Islet of Langerhans (tissue), 1 donor: Measurements from ENCODE around the gene CD4.

Experiments
- FAIRE-seq: peaks from one replicate; lab custom pipeline; 2011; peaks lifted over from hg19 to GRCh38; lab: Jason Lieb, UNC

Gene CD4

DNA sequence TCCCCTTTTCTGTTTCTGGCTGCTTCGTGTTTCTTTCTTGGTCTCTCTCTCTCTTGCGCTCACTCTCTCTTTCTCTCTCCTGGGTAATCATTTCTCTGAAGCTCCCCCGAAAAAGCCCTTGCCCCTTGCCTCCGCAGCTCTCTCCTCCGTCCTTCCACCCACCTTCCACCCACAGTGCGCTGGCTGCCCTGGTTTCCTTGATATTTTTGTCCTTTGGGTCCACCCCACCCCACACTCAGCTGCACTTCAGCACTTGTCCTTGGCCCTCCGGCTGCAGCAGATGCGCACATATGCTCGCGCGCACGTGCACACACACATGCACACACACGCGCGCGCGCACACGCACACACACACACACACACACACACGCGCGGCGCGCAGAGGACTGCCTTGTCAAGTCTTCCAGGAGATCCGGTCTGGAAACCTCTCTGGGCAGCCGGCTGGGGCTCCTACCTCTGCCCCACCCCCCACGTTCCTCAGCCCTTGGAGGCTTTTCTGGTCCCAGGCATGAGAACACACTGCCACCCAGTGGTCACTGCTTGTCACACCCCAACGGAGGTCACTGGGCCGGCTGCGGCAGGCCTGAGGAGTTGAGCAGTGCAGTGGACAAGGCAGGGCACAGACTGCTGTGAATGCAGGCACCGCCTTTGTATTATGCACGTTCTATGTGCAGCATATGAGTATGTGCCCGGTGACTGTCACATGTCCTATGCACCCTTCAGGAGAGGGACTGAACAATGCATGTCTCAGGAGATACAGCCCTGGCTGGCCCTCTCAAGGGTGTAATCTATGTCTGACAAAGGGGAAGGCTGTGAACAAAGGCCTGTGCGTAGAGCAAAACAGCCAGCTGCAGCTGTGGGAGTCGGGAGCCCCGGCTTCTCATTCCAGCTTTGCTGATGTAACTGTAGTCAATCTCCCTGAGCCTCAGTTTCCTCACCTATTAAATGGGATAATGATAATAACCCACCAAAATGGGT lies 10.5 kb upstream of the CD4 start:
- no peak for FAIRE-seq

GRCh38 chr12:6779708-6780432 lies 9.5 kb upstream of the CD4 start:
- FAIRE-seq = no peak

DNA sequence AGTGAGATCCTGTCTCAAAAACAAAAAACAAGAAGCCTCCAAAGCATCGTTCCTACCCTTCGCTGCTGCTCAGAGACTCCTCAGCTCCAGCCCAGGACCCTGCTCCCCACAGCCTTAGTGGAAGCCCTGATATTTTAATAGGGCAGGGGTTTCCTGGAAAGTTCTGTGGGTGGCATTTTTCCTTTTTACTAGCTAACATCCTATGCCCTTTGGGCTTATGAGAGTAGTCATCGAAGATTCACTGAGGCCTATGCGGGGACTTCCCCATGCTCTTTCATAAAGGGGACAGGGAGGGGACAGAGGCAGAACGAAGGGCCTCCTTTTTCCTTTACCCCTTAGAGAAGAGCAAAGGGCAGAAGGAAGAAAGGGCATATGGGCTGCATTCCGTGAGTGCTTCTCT lies 8.8 kb upstream of the CD4 start:
- FAIRE-seq = no peak

- no peak for FAIRE-seq
These were observed 7.2 kb upstream of the CD4 start for GRCh38 chr12:6782119-6782518.

DNA sequence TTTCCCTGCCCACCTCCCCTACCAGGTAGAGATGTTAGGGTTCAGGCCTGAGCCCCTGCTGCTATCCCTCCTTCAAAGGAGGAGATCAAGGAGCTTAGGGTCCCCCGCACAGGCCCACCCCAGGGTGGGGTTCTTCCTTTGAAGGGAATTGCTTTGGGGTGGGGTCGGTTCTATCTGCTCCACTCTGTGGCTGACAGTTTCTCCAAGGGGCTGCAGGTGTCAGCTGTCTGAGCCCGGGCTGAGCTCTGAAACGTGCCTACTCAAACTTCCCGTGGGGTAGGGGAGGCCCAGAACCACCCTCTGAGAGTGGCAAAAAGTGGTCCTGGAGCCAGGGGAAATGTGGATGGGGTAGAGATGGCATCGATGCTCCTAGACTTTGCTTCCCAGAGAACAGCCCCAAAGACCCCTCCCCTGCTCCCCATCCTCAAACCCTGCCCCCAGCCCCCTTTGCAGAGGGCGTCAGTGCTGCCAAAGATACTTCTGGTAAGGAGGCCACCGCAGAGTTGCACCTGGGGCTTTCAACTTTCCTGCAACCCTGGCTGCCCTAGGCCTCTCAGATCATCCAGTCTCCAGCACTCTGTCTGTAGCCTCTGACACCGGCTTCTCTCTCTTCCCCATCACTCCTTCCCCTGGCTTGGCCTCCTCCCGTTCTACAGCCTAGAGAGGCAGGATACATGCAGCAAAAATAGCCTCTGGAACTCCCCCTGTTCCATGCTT lies 6.3 kb upstream of the CD4 start:
- no peak for FAIRE-seq

DNA sequence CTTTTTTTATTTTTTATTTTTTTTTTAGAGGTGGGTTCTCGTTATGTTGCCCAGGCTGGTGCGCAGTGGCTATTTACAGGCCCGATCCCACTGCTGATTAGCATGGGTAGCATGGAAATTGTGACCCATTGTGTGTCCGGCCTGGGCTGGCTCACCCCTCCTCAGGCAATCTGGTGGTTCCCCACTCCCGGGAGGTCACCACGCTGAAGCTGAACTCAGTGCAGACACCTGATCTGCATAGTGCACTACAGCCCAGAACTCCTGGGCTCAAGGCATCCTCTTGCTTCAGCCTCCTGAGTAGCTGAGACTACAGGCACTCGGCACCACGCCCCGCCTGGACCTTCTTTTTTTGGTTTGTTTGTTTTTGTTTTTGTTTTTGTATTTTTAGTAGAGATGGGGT lies 5.5 kb upstream of the CD4 start:
- no peak for FAIRE-seq

GRCh38 chr12:6784296-6784695 lies 5.0 kb upstream of the CD4 start:
- FAIRE-seq = no peak

DNA sequence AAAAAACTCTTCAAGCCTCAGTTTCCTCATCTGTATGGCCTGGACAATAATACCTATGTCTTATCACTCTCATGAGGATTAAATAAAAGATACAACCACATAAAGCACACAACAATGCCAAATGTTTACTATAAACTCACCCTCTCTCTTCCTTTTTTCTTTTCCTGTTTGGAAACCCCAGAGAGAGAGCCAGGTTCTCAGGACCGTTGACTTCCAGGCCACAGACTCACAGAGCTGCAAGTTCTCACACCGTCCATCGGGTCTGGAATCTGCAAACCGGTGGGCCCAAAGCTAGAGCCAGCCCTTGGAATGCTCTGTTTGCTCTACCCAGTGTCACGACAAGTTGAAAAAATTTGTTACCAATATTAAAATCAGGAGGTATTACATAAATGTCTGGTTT lies 4.6 kb upstream of the CD4 start:
- no peak for FAIRE-seq

- no peak for FAIRE-seq
These were observed 2.8 kb upstream of the CD4 start for GRCh38 chr12:6786416-6787094.

- FAIRE-seq = no peak
These were observed 2.0 kb upstream of the CD4 start for GRCh38 chr12:6787309-6787708.

- no peak for FAIRE-seq
These were observed 1.3 kb downstream of the CD4 start for GRCh38 chr12:6790496-6791150.

DNA sequence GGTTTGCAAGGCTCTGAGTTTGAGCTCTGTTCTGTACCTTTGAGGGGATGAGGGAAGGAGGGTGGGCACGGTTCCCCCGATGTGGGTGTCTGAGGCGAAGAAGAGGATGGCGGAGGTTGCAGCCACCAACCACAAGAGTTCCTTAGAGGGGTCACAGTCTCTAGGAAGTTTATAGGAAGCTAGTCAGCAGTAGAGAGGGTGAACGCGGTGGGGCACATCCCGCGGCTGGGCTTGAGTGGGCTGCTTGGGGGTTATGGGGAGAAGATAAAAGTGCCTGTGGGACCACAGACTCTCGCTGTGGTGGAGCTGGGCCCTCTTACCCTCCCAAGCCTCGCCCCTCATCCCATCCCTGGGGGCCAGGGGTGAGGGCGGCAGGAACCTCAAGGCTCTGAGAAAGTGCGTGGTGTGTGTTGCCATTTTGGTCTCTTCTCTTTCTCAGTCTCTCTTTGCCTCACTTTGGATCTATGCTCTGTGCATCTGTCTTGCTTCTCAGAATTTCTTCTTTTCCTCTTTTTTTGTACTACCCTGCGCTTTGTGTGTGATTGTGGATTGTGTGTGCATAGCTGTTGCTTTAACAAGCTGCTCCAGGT lies 2.7 kb downstream of the CD4 start:
- FAIRE-seq = no peak

- no peak for FAIRE-seq
These were observed 3.3 kb downstream of the CD4 start for GRCh38 chr12:6792522-6793201.

DNA sequence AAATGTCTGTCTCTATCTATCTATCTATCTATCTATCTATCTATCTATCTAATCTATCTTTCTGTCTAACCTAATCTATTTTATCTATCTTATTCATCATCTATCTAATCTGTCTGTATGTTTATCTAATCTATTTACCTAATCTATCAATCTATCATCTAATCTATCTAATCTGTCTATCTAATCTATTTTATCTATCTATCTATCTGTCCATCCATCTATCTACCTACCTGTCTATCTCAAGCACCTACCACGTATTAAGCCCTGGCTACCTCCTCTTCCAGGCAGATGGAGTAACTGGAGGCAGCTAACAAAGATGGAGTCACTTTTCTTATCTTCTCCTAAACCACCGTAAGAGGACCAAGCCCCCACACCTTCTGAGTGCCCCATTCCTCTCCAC lies 5.8 kb downstream of the CD4 start:
- no peak for FAIRE-seq

GRCh38 chr12:6796576-6796975 lies 7.2 kb downstream of the CD4 start:
- no peak for FAIRE-seq

- no peak for FAIRE-seq
These were observed 9.8 kb downstream of the CD4 start for GRCh38 chr12:6799147-6799546.

DNA sequence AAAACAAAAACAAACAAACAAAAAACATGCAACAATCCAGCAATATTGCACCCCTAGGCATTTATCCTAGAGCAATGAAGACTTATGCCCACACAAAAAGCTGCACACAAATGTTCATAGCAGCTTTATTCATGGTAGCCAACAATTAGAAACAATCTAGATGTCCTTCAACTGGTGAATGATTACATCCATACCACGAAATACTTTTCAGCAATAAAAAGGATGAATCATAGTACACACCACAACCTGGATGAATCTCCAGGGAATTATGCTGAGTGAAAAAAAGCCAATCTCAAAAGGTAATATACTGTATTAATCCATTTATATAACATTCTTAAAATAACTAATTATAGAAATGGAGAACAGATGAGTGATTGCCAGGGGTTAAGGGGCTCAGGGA lies 17.8 kb downstream of the CD4 start:
- no peak for FAIRE-seq

DNA sequence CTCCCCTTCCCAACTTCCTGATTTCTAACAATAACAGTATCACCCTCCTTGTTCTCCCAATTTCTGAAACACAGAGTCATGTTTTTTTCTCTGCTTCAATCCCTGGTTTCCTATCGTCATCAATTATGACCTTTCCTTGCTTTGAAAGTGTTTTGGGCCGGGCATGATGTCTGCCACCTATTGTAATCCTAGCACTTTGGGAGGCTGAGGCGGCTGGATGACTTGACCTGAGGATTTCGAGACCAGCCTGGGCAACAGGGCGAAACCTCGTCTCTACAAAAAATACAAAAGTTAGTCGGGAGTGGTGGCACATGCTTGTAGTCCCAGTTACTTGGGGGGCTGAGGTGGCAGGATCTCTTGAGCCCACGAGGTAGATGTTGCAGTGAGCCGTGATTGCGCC lies 19.7 kb downstream of the CD4 start:
- no peak for FAIRE-seq

DNA sequence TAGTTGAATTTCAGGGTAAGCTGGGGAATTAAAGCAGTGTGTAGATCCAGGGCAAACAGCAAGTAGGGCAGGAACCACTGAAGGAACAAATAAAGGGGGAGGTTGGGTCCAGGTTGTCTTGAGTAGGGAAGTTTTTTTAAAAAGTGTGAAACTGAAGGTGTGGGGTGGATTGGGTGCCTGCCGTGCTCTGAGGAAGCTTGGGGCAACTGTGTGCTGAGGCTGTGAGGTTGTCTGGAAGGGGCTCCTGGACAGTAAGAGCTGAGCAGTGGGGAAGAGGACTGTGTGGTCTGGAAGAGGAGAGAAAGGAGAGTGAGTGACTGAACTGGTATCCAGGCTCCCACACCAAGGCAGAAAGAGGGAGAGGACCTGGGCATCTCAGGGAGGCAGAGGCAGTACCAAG lies 21.4 kb downstream of the CD4 start:
- no peak for FAIRE-seq

DNA sequence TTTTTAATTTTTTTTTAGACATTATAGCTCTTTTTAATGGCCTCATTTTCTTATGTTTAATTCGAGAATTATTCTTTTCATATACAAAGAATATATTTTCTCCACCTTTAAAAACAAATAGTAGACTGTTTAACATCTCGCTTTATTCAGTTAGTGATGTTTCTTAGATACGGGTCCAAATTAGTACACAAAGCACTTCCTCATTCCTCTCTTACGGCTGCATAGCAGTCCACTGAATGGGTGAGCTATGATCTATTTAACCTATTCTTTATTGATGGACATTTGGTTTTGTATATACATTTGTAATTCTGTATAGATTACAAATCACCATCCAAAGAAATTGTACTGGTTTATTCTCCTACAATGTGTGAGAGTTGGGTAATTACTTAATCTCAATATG lies 24.0 kb downstream of the CD4 start:
- no peak for FAIRE-seq

DNA sequence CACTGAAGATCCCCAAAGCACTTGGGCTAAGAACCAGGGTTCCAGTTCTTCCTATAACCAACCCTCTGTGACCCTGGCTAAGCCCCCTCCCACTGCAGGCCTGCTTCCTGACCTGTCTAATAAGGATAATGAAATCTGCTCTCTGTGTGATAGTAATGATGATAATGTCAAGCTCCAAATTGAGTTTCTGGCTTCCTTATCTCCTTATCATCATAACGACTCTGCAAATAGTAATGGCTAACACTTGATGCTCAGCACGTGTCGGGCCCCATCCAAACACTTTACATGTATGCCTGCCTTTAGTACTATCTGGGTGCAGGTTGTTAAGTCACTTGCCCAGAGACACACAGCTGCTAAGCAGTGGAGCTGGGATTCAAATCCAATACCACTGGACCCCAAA lies 27.3 kb downstream of the CD4 start:
- FAIRE-seq = no peak
